Measurements from ENCODE around the gene APCDD1L. TPM values are rescaled to one million over a fixed set of nuclear protein-coding genes. Genes with fewer than 3 reads are reported as not detected.

Gene APCDD1L
- total RNA-seq, 4 donors from 2014 or later = 0.59 to 2.1 (median 1.1) TPM; not detected in 1

- Histone ChIP-seq H3K27me3 (no peaks in the 10 kb centered on the region), H3K27ac (no peak overlapping the region), H3K9me3 (no peaks in the 10 kb centered on the region), H3K4me3 (no peak overlapping the region), H3K36me3 (no peaks in the 10 kb centered on the region), H3K4me1 (no peaks in the 10 kb centered on the region)
- no peak for DNase-seq
- intact Hi-C loops (cut with DNase I; ENCODE audit: low total_unique reads) = no loop called here
- TF ChIP-seq POLR2A (IDR thresholded peaks at IDR 0.05) (no peak), CTCF (IDR thresholded peaks at IDR 0.05) (no peak)
Measured at GRCh38 chr20:58552366-58552934, 37.3 kb upstream of the APCDD1L start.

GRCh38 chr20:58551631-58552030 is 36.4 kb upstream of the APCDD1L start:
- TF ChIP-seq POLR2A (IDR thresholded peaks at IDR 0.05) = no peak
- TF ChIP-seq CTCF (IDR thresholded peaks at IDR 0.05) = no peak
- intact Hi-C loops (cut with DNase I; ENCODE audit: low total_unique reads) = no loop called here
- no peak overlapping the region for H3K27ac ChIP-seq

GRCh38 chr20:58550275-58551059 is 35.3 kb upstream of the APCDD1L start:
- DNase-seq = no peak
- no peak for TF ChIP-seq POLR2A (IDR thresholded peaks at IDR 0.05)
- TF ChIP-seq CTCF (IDR thresholded peaks at IDR 0.05) = no peak
- no peaks in the 10 kb centered on the region for H3K36me3 ChIP-seq
- H3K27ac ChIP-seq = no peak overlapping the region
- H3K4me1 ChIP-seq = no peaks in the 10 kb centered on the region
- no peaks in the 10 kb centered on the region for H3K27me3 ChIP-seq
- intact Hi-C loops (cut with DNase I; ENCODE audit: low total_unique reads) = no loop called here
- no peaks in the 10 kb centered on the region for H3K9me3 ChIP-seq
- no peak overlapping the region for H3K4me3 ChIP-seq

More at GRCh38 chr20:58551631-58552030, 36.4 kb upstream of the APCDD1L start:
- DNase-seq = no peak
- Histone ChIP-seq H3K4me3 (no peak overlapping the region), H3K9me3 (no peaks in the 10 kb centered on the region), H3K4me1 (no peaks in the 10 kb centered on the region), H3K27me3 (no peaks in the 10 kb centered on the region), H3K36me3 (no peaks in the 10 kb centered on the region)

GRCh38 chr20:58549231-58550209 is 34.3 kb upstream of the APCDD1L start:
- no peaks in the 10 kb centered on the region for H3K36me3 ChIP-seq
- no peaks in the 10 kb centered on the region for H3K4me1 ChIP-seq
- H3K27ac ChIP-seq = no peak overlapping the region
- no peaks in the 10 kb centered on the region for H3K9me3 ChIP-seq
- H3K4me3 ChIP-seq = no peak overlapping the region
- no peak for TF ChIP-seq POLR2A (IDR thresholded peaks at IDR 0.05)
- no peak for TF ChIP-seq CTCF (IDR thresholded peaks at IDR 0.05)
- no peak for DNase-seq
- intact Hi-C loops (cut with DNase I; ENCODE audit: low total_unique reads) = no loop called here
- H3K27me3 ChIP-seq = no peaks in the 10 kb centered on the region

Data from uterus (tissue), 4 donors.